ENCODE results near the gene SLC25A38. TPM values are rescaled to one million over a fixed set of nuclear protein-coding genes. Genes with fewer than 3 reads are reported as not detected.
"Not testable (repeated sequence)": the region's sequence is repeated elsewhere in the genome, so short reads cannot be mapped to it uniquely, and the experiment has no call there.

SLC25A38 gene
- total and polyA plus RNA-seq, 10 of the 15 experiments (the other 5 are each of a cell fraction or from before 2014, with no cell fraction given) = 15.2 to 55.2 (median 39.2) TPM

- no peak for TF ChIP-seq ZBTB11 (CRISPR knock-in tag; IDR thresholded peaks at IDR 0.05)
- no peak for TF ChIP-seq MTA3 (IDR thresholded peaks at IDR 0.05; ENCODE audit: borderline replicate concordance, low read length)
- no peak for TF ChIP-seq CHD2 (IDR thresholded peaks at IDR 0.05; ENCODE audit: borderline replicate concordance, low read depth, low read length)
- no peak for TF ChIP-seq FOS (IDR thresholded peaks at IDR 0.05; ENCODE audit: borderline replicate concordance, extremely low read depth, insufficient read length)
- no peak for TF ChIP-seq ZBTB33 (IDR thresholded peaks at IDR 0.05)
- no peak for TF ChIP-seq NRF1 (conservative IDR thresholded peaks at IDR 0.05; ENCODE audit: low read depth, low read length)
- TF ChIP-seq YY1 (IDR thresholded peaks at IDR 0.05; ENCODE audit: low read depth, low read length) = no peak
- no peak for TF ChIP-seq GABPA (IDR thresholded peaks at IDR 0.05; ENCODE audit: low read depth)
Observed at GRCh38 chr3:39362812-39363211, 20.4 kb upstream of the SLC25A38 start (continued).

GRCh38 chr3:39370450-39370849 is 12.7 kb upstream of the SLC25A38 start:
- ATAC-seq; H3K27ac ChIP-seq (ENCODE audit: control insufficient read depth, insufficient read depth); H3K4me1 ChIP-seq (ENCODE audit: control insufficient read depth, insufficient read depth, low read length); H3K9ac ChIP-seq (ENCODE audit: control insufficient read depth, insufficient read depth, low read length); BruUV-seq (replicated peaks); RAD21 ChIA-PET (ENCODE audit: unreplicated experiment); H3K4me2 ChIP-seq (ENCODE audit: control insufficient read depth, insufficient read depth); H3K4me3 ChIP-seq; POLR2A ChIA-PET; H3K79me2 ChIP-seq (ENCODE audit: control insufficient read depth, insufficient read depth, low read length); H3K36me3 ChIP-seq (ENCODE audit: control insufficient read depth in 2 of 2, insufficient read depth in 2 of 2, low read length in 1 of 2); in situ Hi-C loops (cut with MboI); SMC1A ChIA-PET (ENCODE audit: uncharacterized antibody, unreplicated experiment); DNase-seq (ENCODE audit: low read depth, low spot score); intact Hi-C loops (cut with micrococcal nuclease; ENCODE audit: unreplicated experiment); H4K20me1 ChIP-seq (ENCODE audit: control insufficient read depth, insufficient read depth); H3K27me3 ChIP-seq (replicated peaks in 1 of 2; ENCODE audit: control insufficient read depth in 2 of 2, insufficient read depth in 2 of 2, low read length in 1 of 2); H2AFZ ChIP-seq (ENCODE audit: control insufficient read depth, low read depth, low read length); FAIRE-seq; CTCF ChIA-PET; H3K9me3 ChIP-seq (replicated peaks; ENCODE audit: control insufficient read depth, insufficient read depth, low read length): not testable (repeated sequence)
- WGBS (ENCODE audit: insufficient coverage, insufficient replicate concordance, low lambda C conversion rate, missing lambda C conversion rate) = 53% methylated on average over 4 of the region's 4 CpGs
